HG02981 (cell line): ENCODE data around the gene SLC22A7.

Source experiments
- ATAC-seq: cut with Tn5 transposase; IDR thresholded peaks from one replicate; pipeline ENCODE4 v1.9.1; 2021; ENCODE audit warnings: mild to moderate bottlenecking, moderate library complexity; ENCODE audit not compliant: unreplicated experiment

SLC22A7 gene

DNA sequence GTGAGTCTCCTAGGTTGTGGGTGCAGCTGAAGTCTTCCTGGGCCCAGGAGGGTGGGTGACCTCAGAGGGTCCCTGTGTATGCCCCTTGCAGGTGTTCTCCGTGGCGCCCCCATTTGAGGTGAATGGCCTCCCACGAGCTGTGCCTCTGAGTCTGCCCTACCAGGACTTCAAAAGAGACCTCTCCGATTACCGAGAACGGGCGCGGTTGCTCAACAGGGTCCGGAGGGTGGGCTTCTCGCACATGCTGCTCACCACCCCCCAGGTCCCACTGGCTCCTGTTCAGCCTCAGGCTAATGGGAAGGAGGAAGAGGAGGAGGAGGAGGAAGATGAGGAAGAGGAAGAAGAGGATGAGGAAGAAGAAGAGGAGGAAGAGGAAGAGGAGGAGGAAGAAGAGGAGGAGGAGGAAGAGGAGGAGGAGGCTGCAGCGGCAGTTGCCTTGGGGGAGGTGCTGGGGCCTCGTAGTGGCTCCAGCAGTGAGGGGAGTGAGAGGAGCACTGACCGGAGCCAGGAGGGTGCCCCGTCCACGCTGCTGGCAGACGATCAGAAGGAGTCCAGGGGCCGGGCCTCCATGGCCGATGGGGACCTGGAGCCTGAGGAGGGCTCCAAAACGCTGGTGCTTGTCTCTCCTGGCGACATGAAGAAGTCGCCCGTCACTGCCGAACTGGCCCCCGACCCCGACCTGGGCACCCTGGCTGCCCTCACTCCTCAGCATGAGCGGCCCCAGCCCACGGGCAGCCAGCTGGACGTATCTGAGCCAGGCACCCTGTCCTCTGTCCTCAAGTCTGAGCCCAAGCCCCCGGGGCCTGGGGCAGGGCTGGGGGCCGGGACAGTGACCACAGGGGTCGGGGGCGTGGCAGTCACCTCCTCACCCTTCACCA lies 15.2 kb upstream of the SLC22A7 start:
- ATAC-seq: no peak

DNA sequence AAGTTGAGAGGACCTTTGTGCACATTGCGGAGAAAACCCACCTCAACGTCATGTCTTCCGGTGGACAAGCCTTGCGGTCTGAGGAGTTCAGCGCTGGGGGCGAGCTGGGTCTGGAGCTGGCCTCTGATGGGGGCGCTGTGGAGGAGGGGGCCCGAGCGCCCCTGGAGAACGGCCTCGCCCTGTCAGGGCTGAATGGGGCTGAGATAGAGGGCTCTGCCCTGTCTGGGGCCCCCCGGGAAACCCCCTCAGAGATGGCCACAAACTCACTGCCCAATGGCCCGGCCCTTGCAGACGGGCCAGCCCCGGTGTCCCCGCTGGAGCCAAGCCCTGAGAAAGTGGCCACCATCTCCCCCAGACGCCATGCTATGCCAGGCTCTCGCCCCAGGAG lies 14.6 kb upstream of the SLC22A7 start:
- no peak for ATAC-seq

- ATAC-seq: no peak
Measured at GRCh38 chr6:43283905-43284304, 14.2 kb upstream of the SLC22A7 start.

DNA sequence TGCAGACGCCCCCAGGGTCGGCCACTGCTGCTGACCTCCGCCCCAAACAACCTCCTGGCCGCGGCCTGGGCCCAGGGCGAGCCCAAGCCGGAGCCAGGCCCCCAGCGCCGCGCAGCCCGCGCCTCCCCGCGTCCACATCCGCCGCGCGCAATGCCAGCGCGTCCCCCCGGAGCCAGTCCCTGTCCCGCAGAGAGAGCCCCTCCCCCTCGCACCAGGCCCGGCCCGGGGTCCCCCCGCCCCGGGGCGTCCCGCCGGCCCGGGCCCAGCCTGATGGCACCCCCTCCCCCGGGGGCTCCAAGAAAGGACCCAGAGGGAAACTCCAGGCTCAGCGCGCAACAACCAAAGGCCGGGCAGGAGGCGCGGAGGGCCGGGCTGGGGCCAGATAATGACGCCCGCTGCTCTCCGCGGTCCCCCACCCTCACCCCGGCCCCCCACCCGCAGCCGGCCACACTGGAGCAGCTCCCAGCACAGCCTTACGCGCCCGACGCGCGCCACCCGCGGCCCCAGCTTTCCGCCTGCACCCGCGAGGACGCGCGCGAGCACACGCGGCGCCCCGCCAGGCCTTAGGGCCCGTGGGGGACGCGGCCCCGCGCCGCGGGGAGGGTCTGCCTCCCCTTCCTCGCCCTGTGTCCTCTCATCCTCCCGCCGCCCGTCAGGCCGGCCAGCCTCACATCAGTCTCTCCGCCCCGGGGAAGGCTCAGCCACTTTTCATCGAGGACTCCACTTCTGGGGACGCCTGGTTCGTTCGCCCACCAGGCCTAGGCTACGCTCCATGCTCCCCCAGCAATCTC lies 12.9 kb upstream of the SLC22A7 start:
- no peak for ATAC-seq

DNA sequence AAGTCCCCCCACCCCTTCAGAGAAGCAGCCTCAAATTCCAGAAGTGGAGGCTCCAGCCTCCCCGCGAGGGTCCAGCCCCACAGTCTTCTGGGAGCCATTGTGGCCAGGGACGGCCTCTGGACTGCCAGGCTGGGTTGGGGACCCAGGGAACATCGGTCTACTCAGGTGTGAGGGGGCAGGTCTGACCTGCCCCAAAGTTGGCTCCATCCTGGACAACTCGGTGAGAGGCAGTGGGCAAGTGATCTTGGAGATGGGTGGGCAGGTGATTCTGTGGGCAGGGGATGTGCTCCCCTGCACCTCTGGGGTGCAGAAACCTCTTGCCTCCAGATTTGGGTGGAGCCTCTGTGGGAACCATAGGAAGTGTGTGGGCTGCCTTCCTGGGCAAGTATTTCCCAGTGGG lies 12.2 kb upstream of the SLC22A7 start:
- ATAC-seq: no peak

GRCh38 chr6:43286456-43286979 lies 11.5 kb upstream of the SLC22A7 start:
- ATAC-seq: no peak

GRCh38 chr6:43286980-43287716 lies 10.9 kb upstream of the SLC22A7 start:
- no peak for ATAC-seq

- ATAC-seq: no peak
Measured at GRCh38 chr6:43287717-43288679, 10.1 kb upstream of the SLC22A7 start.

GRCh38 chr6:43290339-43290904 lies 7.6 kb upstream of the SLC22A7 start:
- ATAC-seq: no peak

DNA sequence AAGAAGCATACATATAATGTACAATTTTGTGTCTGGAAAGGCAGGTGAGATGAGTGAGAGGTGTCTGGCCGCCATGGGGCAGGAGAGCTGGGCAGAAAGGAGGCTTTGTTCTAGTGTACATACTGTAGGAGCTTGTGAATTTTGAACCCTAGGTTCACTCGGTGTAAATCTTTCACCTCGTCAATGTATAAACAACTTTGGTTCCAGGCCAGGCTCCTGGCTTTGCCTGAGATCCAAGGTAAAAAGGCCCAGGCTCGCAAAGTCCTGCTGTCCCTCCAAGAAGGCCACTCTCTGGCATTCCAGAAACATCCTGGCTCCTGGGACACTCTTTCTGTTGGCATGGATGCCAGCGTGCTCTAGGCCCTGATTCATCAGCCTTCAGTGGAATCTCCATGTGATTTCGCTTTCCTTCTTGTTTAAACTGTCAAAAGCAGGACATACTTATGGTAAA lies 7.1 kb upstream of the SLC22A7 start:
- no peak for ATAC-seq

DNA sequence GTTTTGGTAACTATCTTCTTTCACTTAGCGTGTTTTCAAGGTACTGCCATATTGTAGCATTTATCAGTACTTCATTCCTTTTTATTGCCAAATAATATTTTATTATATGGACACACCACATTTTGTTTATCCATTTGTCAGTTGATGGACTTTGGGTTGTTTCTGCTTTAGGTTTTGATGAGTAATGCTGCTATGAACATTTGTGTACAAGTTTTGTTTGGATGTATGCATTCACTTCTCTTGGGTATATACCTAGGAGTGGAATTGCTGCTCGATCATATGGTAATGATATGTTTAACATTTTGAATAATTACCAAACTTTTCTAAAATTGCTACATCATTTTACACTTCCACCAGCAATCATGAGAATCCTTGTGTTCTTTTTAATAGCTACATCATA lies 6.4 kb upstream of the SLC22A7 start:
- no peak for ATAC-seq

DNA sequence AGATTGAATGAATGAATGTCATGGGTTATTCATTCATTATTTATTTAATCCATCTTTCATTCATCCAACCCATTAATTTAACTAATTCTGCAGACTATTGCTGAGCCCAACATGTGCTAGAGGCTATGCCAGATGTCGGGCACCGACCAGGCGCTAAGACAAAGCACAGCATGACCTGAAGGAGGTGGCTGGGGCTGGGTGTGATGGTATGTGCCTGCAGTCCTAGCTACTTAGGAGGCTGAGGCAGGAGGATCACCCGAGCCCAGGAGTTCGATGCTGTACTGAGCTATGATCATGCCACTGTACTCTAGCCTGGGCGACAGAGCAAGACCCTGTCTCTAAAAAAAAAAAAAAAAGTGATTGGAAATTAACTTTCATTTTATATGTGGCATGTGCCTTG lies 5.7 kb upstream of the SLC22A7 start:
- ATAC-seq: no peak

DNA sequence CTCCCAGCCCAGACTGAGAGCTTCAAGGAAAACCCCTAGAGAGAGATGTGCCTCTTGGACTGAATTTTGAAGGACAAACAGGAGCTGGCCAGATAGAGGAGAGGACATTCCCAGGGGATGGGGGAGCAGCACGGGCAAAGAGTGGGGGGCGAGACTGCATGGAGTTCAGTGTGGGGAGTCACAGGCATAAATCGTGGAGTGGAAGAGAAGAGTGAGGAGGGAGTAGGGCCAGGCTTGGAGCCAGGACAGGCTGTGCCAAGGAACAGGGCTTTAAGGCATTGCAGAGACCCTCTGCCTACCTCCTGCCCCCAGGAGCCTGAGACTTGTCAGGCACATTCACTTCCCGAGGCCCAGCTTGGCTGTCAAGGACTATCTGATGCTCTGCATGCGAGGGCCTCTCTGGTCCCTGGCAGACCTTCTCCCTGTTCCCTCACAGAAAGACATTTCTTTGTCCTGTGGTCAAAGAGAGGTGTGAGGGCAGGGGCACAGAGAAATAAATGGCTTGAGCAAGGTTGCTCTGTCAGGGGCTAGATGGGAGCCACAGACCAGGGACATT lies 5.2 kb upstream of the SLC22A7 start:
- no peak for ATAC-seq

DNA sequence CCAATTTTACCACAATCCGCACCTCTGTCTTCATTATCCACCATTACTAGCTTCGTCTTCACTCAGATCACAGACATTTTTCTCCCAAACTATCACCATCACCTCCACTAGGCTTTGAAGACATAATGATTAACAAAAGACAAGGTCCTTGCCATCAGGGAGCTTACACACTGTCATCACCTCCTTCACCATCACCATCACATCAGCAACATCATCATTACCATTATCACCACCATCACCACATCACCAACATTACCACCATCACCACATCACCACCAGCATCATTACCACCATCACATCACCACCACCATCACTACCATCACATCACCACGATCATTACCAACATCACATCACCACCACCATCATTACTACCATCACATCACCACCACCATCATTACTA lies 4.4 kb upstream of the SLC22A7 start:
- no peak for ATAC-seq

GRCh38 chr6:43294536-43294935 lies 3.5 kb upstream of the SLC22A7 start:
- ATAC-seq: no peak

- ATAC-seq: no peak
Measured at GRCh38 chr6:43295456-43295855, 2.6 kb upstream of the SLC22A7 start.

- ATAC-seq: no peak
Measured at GRCh38 chr6:43296780-43297497, 1.1 kb upstream of the SLC22A7 start.

DNA sequence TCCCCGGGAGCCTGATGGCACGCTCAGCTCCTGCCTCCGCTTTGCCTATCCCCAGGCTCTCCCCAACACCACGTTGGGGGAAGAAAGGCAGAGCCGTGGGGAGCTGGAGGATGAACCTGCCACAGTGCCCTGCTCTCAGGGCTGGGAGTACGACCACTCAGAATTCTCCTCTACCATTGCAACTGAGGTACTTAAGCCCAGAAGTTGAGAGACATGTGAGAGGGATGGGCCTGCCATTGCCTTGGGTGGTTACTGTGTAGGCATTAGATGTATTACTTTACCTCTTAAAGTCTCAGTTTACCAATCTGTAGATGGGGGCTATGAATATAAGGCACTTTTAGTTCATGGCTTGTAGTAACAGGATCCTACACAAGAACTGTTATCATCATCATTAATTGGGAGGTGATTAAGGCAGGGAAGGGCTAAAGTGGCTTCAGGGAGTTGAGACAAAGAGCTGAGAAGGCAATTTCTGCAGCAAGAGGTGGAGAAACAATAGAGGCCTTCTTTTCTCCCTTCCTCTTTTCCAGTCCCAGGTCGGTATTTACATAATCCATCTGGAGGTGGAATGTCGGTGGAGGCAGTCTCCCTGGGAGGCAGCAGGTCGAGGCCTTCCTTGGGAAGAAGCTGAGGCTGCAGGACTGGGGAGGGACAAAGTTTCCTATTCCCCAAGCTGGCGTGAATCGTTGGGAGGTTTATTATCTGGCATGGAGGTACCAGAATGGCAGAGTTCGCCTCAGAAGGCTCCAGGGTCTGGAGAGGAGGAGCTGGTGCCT lies 691 bp downstream of the SLC22A7 start:
- no peak for ATAC-seq
